HL-60 (cell line): ENCODE measurements around the gene ZMYM5.

Source experiments
- TF ChIP-seq, protein P1 (sequence below): IDR thresholded peaks from one replicate; pipeline ENCODE4 v1.5.1; 2011; ENCODE audit warnings: low read length, control low read depth, inconsistent platforms; ENCODE audit not compliant: insufficient read depth
- TF ChIP-seq, protein P2 (sequence below): IDR thresholded peaks from 2 replicates; pipeline ENCODE4 v1.6.1; 2012; ENCODE audit warnings: low read depth; ENCODE audit not compliant: insufficient replicate concordance

DNA sequence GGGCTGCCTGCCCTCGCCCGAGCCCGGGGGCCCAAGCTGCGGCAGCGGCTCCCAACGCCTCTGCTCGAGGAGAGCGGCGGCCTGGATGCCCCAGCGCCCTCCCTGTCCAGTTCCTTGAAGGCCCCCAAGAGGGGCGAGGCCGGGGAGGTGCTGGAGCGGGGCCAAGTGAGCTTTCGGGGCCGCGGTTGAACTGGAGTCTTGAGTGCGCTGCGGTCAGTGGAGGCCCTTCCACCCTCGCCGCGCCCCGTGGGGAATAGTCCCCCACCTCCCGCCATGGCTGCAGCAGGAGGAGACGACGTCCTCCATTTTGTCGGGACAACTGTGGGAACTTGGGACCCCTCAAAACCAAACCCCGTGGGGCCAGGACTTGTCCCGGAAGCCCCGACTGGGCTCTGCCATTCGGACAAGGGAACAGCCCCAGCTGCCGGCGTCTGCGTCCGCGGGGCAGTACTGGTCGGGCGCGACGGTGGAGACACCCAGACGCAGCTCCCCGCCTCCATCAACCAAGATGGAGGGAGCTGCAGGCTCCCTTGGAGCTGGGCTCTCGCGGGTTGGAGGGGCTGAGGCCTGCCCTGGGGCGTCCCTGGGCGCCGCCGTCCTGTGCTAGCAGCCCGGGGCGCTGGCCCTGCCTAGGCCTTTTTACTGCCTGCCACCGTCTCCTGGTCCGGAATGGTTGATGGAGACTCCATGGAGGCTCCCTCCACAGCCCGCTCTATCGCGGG is 736 bp upstream of the ZMYM5 start:
- TF ChIP-seq, protein P1, sequence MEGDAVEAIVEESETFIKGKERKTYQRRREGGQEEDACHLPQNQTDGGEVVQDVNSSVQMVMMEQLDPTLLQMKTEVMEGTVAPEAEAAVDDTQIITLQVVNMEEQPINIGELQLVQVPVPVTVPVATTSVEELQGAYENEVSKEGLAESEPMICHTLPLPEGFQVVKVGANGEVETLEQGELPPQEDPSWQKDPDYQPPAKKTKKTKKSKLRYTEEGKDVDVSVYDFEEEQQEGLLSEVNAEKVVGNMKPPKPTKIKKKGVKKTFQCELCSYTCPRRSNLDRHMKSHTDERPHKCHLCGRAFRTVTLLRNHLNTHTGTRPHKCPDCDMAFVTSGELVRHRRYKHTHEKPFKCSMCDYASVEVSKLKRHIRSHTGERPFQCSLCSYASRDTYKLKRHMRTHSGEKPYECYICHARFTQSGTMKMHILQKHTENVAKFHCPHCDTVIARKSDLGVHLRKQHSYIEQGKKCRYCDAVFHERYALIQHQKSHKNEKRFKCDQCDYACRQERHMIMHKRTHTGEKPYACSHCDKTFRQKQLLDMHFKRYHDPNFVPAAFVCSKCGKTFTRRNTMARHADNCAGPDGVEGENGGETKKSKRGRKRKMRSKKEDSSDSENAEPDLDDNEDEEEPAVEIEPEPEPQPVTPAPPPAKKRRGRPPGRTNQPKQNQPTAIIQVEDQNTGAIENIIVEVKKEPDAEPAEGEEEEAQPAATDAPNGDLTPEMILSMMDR, result no peak
- TF ChIP-seq, protein P2, sequence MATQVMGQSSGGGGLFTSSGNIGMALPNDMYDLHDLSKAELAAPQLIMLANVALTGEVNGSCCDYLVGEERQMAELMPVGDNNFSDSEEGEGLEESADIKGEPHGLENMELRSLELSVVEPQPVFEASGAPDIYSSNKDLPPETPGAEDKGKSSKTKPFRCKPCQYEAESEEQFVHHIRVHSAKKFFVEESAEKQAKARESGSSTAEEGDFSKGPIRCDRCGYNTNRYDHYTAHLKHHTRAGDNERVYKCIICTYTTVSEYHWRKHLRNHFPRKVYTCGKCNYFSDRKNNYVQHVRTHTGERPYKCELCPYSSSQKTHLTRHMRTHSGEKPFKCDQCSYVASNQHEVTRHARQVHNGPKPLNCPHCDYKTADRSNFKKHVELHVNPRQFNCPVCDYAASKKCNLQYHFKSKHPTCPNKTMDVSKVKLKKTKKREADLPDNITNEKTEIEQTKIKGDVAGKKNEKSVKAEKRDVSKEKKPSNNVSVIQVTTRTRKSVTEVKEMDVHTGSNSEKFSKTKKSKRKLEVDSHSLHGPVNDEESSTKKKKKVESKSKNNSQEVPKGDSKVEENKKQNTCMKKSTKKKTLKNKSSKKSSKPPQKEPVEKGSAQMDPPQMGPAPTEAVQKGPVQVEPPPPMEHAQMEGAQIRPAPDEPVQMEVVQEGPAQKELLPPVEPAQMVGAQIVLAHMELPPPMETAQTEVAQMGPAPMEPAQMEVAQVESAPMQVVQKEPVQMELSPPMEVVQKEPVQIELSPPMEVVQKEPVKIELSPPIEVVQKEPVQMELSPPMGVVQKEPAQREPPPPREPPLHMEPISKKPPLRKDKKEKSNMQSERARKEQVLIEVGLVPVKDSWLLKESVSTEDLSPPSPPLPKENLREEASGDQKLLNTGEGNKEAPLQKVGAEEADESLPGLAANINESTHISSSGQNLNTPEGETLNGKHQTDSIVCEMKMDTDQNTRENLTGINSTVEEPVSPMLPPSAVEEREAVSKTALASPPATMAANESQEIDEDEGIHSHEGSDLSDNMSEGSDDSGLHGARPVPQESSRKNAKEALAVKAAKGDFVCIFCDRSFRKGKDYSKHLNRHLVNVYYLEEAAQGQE, result peak; percentile 42
